GM21360 (cell line): ENCODE results near the gene ADAMTS10.
"Not testable (repeated sequence)": the region's sequence is repeated elsewhere in the genome, so short reads cannot be mapped to it uniquely, and the experiment has no call there.

Source experiments
- ATAC-seq: cut with Tn5 transposase; IDR thresholded peaks from one replicate; pipeline ENCODE4 v1.9.1; 2021; ENCODE audit warnings: mild to moderate bottlenecking, moderate library complexity; ENCODE audit not compliant: unreplicated experiment

The ADAMTS10 gene

DNA sequence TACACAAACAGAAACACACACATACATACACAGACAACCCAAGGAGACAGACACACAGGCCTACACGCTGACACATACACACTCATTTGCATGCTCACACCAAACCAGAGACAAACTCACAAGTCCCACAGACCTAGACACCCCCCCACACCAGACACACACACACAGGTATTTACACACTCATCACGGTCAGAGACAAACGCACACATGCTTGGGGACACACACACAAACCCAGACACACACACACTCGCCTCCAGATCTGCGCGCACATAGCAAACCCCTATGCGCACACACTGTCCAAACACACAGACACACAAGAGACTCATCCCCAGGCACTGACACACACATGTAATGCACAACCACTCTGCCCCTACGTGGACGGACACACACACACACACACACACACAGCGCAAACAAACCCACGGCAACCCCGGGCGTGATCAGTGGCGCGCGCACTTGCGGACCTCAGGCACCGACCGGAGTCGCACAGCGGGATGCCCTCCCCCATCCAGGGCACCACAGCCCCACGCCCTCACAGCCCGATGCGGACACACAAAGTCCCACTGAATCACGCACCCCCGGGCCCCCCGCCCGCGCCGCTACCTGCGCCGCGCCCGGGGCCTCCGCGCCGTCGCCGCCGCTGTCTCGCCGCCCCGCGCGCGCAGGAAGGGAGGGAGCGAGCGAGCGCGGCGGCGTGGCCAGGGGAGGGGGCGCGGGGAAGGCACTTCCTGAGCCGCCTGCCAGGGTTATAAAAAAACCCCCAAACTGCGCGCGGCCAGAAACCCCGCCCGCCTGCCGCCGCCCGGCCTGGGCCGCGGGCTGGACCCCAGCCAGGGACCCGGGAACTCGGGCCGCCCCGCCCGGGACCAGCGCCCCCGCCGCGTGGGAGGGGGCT, at the start of gene ADAMTS10:
ADAMTS10 (minus strand) TSS at position 675 of the 895 bp plus-strand sequence. CDS start 5,005 bp downstream, outside the sequence.
- no peak for ATAC-seq

DNA sequence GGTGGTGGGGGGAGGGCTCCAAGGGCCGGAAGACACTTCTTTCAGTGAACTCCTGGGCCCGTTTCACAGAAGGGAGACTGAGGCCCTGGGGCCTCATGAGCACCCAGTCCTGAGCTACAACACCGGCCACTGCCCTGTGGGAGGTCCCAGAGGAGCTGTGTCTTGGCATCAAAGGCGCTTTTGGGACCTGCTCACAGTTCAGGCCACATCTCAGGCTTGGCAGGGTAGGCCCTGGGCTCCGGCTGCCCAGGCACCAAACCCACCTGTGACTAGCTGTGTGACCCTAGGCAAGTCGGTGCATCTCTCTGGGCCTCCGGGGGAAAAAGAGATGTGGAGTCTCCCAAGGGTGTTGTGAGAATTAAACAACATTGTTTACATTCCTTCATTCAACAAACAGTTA, 49.4 kb upstream of the ADAMTS10 start:
- ATAC-seq: no peak

GRCh38 chr19:8657869-8658268, 47.4 kb upstream of the ADAMTS10 start:
- ATAC-seq: no peak

DNA sequence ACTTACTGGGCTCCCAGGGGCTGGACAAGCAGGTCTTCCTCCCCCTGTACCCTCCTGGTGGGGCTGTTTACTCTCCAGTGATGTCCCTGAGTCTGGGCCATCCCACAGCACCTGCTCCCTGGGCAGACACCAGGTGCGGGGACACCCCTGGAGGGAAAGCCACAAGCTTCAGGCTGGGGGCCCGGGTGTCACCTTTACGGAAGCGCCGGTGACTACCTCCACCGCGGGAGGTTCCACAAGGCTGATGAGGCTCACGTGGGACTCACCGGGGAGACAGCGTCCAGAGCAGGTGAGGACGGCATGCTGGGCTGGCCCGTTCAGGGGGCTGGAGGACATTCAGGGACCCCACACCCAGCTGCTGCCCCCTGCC, 44.8 kb upstream of the ADAMTS10 start:
- ATAC-seq: no peak

GRCh38 chr19:8654591-8655339, 44.2 kb upstream of the ADAMTS10 start:
- ATAC-seq: no peak

DNA sequence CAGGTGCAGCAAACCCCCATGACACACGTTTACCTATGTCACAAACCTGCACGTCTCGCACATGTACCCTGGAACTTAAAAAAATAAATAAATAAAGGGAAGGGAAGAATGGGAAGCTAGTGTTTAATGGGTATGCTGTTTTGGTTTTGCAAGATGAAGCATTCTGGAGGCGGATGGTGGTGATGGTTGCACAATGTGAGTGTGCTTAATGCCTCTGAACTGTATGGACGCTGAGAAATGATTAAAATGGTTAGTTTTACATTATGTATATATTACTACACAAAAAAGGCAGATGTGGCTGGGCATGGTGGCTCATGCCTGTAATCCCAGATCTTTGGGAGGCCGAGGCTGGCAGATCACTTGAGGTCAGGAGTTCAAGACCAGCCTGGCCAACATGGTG, 37.7 kb upstream of the ADAMTS10 start:
- no peak for ATAC-seq

DNA sequence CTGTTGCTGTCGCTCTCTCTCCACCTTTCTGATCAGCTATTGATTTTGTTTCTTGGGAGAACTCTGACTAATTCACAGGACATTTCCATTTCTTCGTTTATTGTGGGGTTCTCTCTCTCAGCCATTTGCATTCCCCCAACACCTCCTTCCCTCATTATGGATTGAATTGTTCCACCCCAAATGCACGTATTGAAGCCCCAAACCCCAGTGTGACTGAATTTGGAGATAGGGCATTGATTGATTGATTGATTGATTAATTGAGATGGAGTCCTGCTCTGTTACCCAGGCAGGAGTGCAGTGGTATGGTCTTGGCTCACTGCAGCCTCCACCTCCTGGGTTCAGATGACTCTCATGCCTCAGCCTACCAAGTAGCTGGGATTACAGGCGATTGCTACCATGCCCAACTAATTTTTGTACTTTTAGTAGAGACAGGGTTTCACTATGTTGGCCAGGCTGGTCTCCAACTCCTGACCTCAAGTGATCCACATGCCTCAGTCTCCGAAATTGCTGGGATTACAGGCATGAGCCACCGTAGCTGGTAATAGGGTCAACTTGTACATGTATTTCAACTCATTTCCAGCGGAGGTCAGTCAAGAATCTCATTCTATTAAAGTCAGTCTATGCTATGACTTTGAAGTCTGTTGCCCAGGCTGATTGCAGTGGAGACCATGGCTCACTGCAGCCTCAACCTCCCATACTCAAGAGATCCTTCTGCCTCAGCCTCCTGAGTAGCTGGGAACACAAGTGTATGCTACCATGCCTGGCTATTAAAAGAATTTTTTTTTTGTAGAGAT, 33.5 kb upstream of the ADAMTS10 start:
- no peak for ATAC-seq

DNA sequence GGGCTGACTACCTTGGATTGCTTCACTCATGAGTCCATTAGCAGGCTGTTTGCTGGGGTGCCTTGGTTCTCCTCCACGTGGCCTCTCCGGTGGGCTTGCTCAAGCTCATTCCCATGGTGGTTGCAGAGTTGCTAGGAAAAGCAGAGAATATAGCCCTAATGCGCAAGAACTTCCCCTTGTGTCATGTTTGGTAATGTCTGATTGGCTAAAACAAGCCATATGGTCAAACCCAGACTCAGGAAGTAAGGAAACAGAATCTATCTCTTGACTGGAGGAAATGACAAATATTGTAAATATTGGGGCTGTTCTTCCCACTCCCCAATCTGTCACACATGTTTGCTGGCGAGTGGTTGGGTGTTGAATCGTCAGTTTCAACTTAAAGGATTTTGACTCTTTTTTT, 32.0 kb upstream of the ADAMTS10 start:
- no peak for ATAC-seq

GRCh38 chr19:8641908-8642547, 31.5 kb upstream of the ADAMTS10 start:
- ATAC-seq: no peak

GRCh38 chr19:8641221-8641907, 30.8 kb upstream of the ADAMTS10 start:
- no peak for ATAC-seq

DNA sequence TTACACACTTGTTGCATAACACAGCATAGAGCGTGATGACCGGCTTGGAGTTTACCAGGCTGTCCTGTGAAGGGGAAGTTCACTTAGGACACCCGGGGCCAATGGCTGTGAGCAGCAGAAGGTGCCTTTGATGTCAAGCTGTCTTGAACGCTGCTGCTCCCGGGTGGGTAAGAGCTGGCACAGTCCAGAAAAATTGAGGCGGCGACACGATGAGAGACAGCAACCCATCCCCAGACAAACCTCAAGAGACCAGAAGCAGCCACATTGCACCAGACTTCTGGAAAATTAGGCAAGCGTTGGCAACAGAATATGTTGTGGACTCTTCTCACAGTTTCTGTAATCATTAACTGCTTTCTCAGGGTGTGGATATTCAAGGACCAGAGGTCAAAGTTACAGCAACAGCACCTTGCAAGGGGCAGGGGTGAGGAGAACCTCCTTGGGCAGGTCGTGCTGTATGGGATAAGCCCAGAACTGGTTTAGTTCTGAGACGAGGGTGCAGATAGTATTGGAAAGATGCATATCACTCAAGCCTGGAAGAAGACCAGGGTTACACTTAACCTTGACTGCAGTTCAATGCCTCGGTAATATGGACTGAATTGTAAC, 30.0 kb upstream of the ADAMTS10 start:
- ATAC-seq: no peak

- ATAC-seq: no peak
These were observed 29.4 kb upstream of the ADAMTS10 start for GRCh38 chr19:8639821-8640401.

DNA sequence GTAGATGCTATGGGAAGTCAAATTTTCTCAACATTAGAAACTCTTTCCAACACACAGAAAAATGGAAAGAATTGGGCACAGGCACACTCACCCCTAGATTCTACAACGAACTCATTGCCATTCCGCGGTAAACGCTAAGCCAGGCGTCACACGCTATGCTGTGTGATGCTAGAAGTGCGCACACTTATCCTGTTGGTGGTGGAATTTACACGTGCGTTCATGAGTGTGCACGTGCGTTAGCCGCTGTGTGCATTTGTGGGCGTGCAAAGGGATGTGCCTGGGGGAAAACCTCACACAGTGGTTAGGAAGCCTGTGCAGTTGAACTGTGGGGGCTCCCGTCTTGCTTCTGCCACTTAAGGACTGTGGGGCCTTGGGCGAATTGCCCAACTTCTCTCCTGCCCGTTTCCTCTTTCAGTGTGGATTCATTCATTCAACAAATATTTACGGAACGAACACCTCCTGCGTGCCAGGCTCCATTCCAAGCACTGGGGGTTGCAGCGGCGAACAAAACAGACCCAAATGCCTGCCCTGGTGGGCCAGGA, 27.6 kb upstream of the ADAMTS10 start:
- ATAC-seq: no peak

- ATAC-seq: not testable (repeated sequence)
These were observed 26.6 kb upstream of the ADAMTS10 start for GRCh38 chr19:8637070-8637469.

- ATAC-seq: no peak
These were observed 24.9 kb upstream of the ADAMTS10 start for GRCh38 chr19:8635422-8635821.

DNA sequence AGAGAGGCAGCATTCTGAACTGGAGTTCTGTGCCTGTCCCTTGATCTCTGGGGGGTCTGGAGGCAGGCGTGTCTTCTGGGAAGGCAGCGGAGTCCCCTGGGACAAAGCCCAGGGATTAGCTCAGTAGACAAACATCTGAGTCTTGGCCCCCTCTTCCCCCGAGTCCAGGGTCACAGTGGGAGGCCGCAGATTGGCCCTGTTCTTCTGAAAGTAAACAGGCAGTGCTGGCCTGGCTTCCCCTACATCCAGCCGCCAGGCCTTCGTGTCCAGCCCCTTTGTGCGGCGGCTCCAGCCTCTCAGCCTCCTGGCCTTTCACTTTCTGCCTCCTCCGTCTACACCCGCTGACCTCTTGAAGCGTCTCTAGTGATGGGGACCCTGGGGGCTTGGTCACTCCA, 20.9 kb upstream of the ADAMTS10 start:
- ATAC-seq: no peak

DNA sequence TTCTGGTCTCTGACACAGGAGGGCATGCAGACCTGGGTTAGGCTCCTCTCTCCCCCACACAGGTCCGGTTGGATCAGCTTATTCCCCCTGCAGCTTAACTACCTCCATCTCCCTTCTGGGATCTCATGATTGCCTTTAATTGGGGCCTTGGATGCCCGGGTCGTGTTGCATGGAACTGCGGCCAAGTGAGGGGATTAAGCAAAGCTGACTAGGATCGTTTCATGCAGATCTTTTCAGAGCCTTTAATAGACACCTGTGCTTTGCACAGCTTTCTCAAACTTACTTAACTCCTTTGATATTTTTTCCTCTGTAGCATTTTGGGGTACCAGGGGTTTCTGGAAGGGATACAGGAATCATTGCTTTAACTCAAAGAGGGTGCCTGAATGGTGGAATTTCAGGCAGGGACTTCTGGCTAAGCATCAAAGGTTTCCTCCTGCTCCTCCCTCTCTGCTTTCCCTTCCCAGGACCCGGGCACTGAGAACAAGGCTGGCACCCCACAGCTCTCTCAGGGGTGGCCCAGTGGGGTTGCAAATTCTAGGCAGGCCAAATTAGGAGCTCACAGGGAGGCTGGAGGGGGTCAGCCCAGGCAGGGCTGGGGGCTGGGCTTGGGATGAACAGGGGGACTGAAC, 20.4 kb upstream of the ADAMTS10 start:
- ATAC-seq: no peak

DNA sequence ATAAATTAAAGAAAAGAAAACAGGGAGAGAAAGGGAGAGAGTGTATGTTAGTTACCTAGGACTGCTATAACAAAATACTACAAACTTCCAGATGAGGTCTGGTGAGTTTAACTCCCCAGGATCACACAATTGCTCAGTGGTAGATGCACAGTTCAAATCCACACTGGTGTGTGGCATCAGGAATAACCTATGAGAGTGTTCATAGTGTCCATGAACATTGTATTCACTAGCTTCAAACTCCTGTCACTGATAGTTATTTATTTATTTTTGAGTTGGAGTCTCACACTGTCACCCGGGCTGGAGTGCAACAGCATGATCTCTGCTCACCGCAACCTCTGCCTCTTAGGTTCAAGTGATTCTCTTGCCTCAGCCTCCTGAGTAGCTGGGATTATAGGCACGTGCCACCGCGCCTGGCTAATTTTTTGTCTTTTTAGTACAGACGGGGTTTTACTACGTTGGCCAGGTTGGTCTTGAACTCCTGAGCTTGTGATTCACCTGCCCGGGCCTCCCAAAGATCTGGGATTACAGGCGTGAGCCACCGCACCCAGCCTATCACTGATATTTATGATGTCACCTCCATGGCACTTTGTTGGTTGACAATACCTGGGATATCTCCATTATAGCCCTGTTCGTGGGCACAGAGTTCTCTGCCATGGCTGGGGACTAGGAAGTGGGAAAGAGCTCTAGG, 19.6 kb upstream of the ADAMTS10 start, which contains the start of gene NFILZ:
NFILZ (plus strand) TSS at position 638 of the 688 bp plus-strand sequence. CDS start 46,133 bp downstream, outside the sequence.
- no peak for ATAC-seq
